Measurements from ENCODE around the gene NDUFAF7. TPM values are rescaled to one million over a fixed set of nuclear protein-coding genes. Genes with fewer than 3 reads are reported as not detected.
"Not testable (repeated sequence)": the region's sequence is repeated elsewhere in the genome, so short reads cannot be mapped to it uniquely, and the experiment has no call there.

Gene NDUFAF7
- total RNA-seq, 1 experiment from 2014 or later: 38.0 TPM

GRCh38 chr2:37223131-37223530, 8.3 kb upstream of the NDUFAF7 start:
- Mint-ChIP-seq H3K4me1 (ENCODE audit: low read depth, unreplicated experiment) (peaks cover 15% of the 10 kb centered on the region), H3K9me3 (ENCODE audit: unreplicated experiment) (no peaks in the 10 kb centered on the region), H3K27me3 (ENCODE audit: insufficient read depth, unreplicated experiment) (no peaks in the 10 kb centered on the region), H3K36me3 (ENCODE audit: insufficient read depth, unreplicated experiment) (peaks cover 81% of the 10 kb centered on the region), H3K4me3 (ENCODE audit: unreplicated experiment) (no peak overlapping the region), H3K27ac (ENCODE audit: unreplicated experiment) (no peak overlapping the region)
- BruUV-seq (replicated peaks): no TSS peak
- Histone ChIP-seq H3K36me3 (ENCODE audit: control insufficient read depth, insufficient read depth, low read length) (peaks cover 10% of the 10 kb centered on the region), H3K9me3 (no peaks in the 10 kb centered on the region), H3K4me1 (peaks cover 13% of the 10 kb centered on the region), H3K27me3 (replicated peaks; ENCODE audit: control insufficient read depth, insufficient read depth, low read length) (no peaks in the 10 kb centered on the region), H3K4me3 (ENCODE audit: low read depth, low read length) (no peak overlapping the region)
- intact Hi-C loops (cut with micrococcal nuclease; ENCODE audit: unreplicated experiment): no loop called here
- ChIA-PET POLR2A (no interaction called here), CTCF (no interaction called here)
- TF ChIP-seq CTCF (IDR thresholded peaks at IDR 0.05; ENCODE audit: insufficient read depth in 1 of 2, low read depth in 1 of 2, low read length in 1 of 2, severe bottlenecking in 1 of 2, unreplicated experiment in 1 of 2): no peak
- DNase-seq: no peak

- no peak for TF ChIP-seq CTCF (IDR thresholded peaks at IDR 0.05; ENCODE audit: insufficient read depth in 1 of 2, low read depth in 1 of 2, low read length in 1 of 2, severe bottlenecking in 1 of 2, unreplicated experiment in 1 of 2)
- Histone ChIP-seq H3K4me3 (ENCODE audit: low read depth, low read length) (no peak overlapping the region), H3K36me3 (ENCODE audit: control insufficient read depth, insufficient read depth, low read length) (peaks cover 11% of the 10 kb centered on the region), H3K9me3 (no peaks in the 10 kb centered on the region), H3K27me3 (replicated peaks; ENCODE audit: control insufficient read depth, insufficient read depth, low read length) (no peaks in the 10 kb centered on the region), H3K4me1 (peaks cover 13% of the 10 kb centered on the region)
- ChIA-PET CTCF (no interaction called here), POLR2A (no interaction called here)
- no peak for DNase-seq
- Mint-ChIP-seq H3K4me3 (ENCODE audit: unreplicated experiment) (no peak overlapping the region), H3K27me3 (ENCODE audit: insufficient read depth, unreplicated experiment) (no peaks in the 10 kb centered on the region), H3K9me3 (ENCODE audit: unreplicated experiment) (no peaks in the 10 kb centered on the region), H3K36me3 (ENCODE audit: insufficient read depth, unreplicated experiment) (peaks cover 74% of the 10 kb centered on the region), H3K4me1 (ENCODE audit: low read depth, unreplicated experiment) (peaks cover 15% of the 10 kb centered on the region), H3K27ac (ENCODE audit: unreplicated experiment) (no peak overlapping the region)
- BruUV-seq (replicated peaks): no TSS peak
- intact Hi-C loops (cut with micrococcal nuclease; ENCODE audit: unreplicated experiment): no loop called here
Observed at GRCh38 chr2:37224063-37224462, 7.4 kb upstream of the NDUFAF7 start.

GRCh38 chr2:37225129-37225528, 6.3 kb upstream of the NDUFAF7 start:
- H3K27ac Mint-ChIP-seq (ENCODE audit: unreplicated experiment): peak overlapping the region; percentile 63
- H3K27me3 Mint-ChIP-seq (ENCODE audit: insufficient read depth, unreplicated experiment); H3K4me3 ChIP-seq (ENCODE audit: low read depth, low read length); DNase-seq; intact Hi-C loops (cut with micrococcal nuclease; ENCODE audit: unreplicated experiment); H3K27me3 ChIP-seq (replicated peaks; ENCODE audit: control insufficient read depth, insufficient read depth, low read length); CTCF ChIA-PET; H3K9me3 ChIP-seq; H3K9me3 Mint-ChIP-seq (ENCODE audit: unreplicated experiment); BruUV-seq (replicated peaks); POLR2A ChIA-PET: not testable (repeated sequence)
- peaks cover 15% of the 10 kb centered on the region for H3K4me1 Mint-ChIP-seq (ENCODE audit: low read depth, unreplicated experiment)
- peaks cover 17% of the 10 kb centered on the region for H3K4me1 ChIP-seq
- H3K36me3 Mint-ChIP-seq (ENCODE audit: insufficient read depth, unreplicated experiment): peaks cover 64% of the 10 kb centered on the region
- peaks cover 11% of the 10 kb centered on the region for H3K36me3 ChIP-seq (ENCODE audit: control insufficient read depth, insufficient read depth, low read length)
- H3K4me3 Mint-ChIP-seq (ENCODE audit: unreplicated experiment): peak overlapping the region; percentile 22

- Mint-ChIP-seq H3K27ac (ENCODE audit: unreplicated experiment) (no peak overlapping the region), H3K4me1 (ENCODE audit: low read depth, unreplicated experiment) (peaks cover 15% of the 10 kb centered on the region), H3K9me3 (ENCODE audit: unreplicated experiment) (no peaks in the 10 kb centered on the region), H3K36me3 (ENCODE audit: insufficient read depth, unreplicated experiment) (peaks cover 47% of the 10 kb centered on the region), H3K4me3 (ENCODE audit: unreplicated experiment) (no peak overlapping the region), H3K27me3 (ENCODE audit: insufficient read depth, unreplicated experiment) (no peaks in the 10 kb centered on the region)
- ChIA-PET CTCF (no interaction called here), POLR2A (no interaction called here)
- Histone ChIP-seq H3K27me3 (replicated peaks; ENCODE audit: control insufficient read depth, insufficient read depth, low read length) (no peaks in the 10 kb centered on the region), H3K4me1 (peaks cover 19% of the 10 kb centered on the region), H3K4me3 (ENCODE audit: low read depth, low read length) (no peak overlapping the region), H3K36me3 (ENCODE audit: control insufficient read depth, insufficient read depth, low read length) (peaks cover 7% of the 10 kb centered on the region), H3K9me3 (no peaks in the 10 kb centered on the region)
- BruUV-seq (replicated peaks): no TSS peak
- intact Hi-C loops (cut with micrococcal nuclease; ENCODE audit: unreplicated experiment): no loop called here
- DNase-seq: no peak
- no peak for TF ChIP-seq CTCF (IDR thresholded peaks at IDR 0.05; ENCODE audit: insufficient read depth in 1 of 2, low read depth in 1 of 2, low read length in 1 of 2, severe bottlenecking in 1 of 2, unreplicated experiment in 1 of 2)
Observed at GRCh38 chr2:37226863-37227262, 4.6 kb upstream of the NDUFAF7 start.

All from Caco-2 (cell line).